Fibroblast of lung (primary cell): ENCODE data around the gene MBNL1. TPM values are rescaled to one million over a fixed set of nuclear protein-coding genes. Genes with fewer than 3 reads are reported as not detected.
A peak's percentile ranks its signal among the peaks of the same experiment; 100 is the strongest.

ENCODE experiments used
- DNase-seq, 2 donors: peaks; one replicate each; pipeline versions ENCODE4 v3.0.0 to v3.0.0-alpha.2; 2010; ENCODE audit warnings: low read depth in 2 of 2
- H2AFZ ChIP-seq: 2 replicates; pipeline ENCODE4 v1.5.1; 2012; ENCODE audit warnings: low read length, control low read depth, inconsistent platforms
- H3K27ac ChIP-seq: 2 replicates; pipeline ENCODE4 v1.5.1; 2011; ENCODE audit warnings: low read length, control low read depth; ENCODE audit not compliant: insufficient read depth
- H3K27me3 ChIP-seq: 2 replicates; pipeline ENCODE4 v1.5.1; 2011; ENCODE audit warnings: mild to moderate bottlenecking, low read length; ENCODE audit not compliant: control insufficient read depth, insufficient read depth
- H3K36me3 ChIP-seq: 2 replicates; pipeline ENCODE4 v1.5.1; 2011; ENCODE audit warnings: low read length; ENCODE audit not compliant: control insufficient read depth, insufficient read depth
- H3K4me1 ChIP-seq: 2 replicates; pipeline ENCODE4 v1.5.1; 2011; ENCODE audit warnings: low read length; ENCODE audit not compliant: control insufficient read depth, insufficient read depth; ENCODE audit errors: extremely low read depth
- H3K4me2 ChIP-seq: 2 replicates; pipeline ENCODE4 v1.5.1; 2011; ENCODE audit warnings: low read length, control low read depth; ENCODE audit not compliant: insufficient read depth; ENCODE audit errors: extremely low read depth
- H3K4me3 ChIP-seq, 4 experiments: fragments of 200-600 bp in 1 of 4; sonication (generic) in 1 of 4; replicated peaks in 1 of 4; 2 replicates each; pipeline ENCODE4 v1.5.1; 2011 to 2016; ENCODE audit warnings: low read length in 4 of 4, low read depth in 3 of 4, mild to moderate bottlenecking in 3 of 4, control low read depth in 2 of 4, inconsistent platforms in 1 of 4, mixed read lengths in 1 of 4; ENCODE audit not compliant: insufficient read depth in 1 of 4; ENCODE audit errors: control extremely low read depth in 1 of 4
- H3K79me2 ChIP-seq: 2 replicates; pipeline ENCODE4 v1.5.1; 2012; ENCODE audit warnings: mild to moderate bottlenecking, low read length, inconsistent platforms; ENCODE audit not compliant: control insufficient read depth, insufficient read depth
- H3K9ac ChIP-seq: 2 replicates; pipeline ENCODE4 v1.5.1; 2011; ENCODE audit warnings: mild to moderate bottlenecking, low read length, control low read depth; ENCODE audit not compliant: insufficient read depth
- H3K9me3 ChIP-seq: 2 replicates; pipeline ENCODE4 v1.5.1; 2012; ENCODE audit warnings: low read depth, low read length; ENCODE audit not compliant: control insufficient read depth, insufficient read depth
- H4K20me1 ChIP-seq: 2 replicates; pipeline ENCODE4 v1.5.1; 2011; ENCODE audit warnings: low read length; ENCODE audit not compliant: control insufficient read depth, insufficient read depth; ENCODE audit errors: extremely low read depth
- CTCF ChIP-seq, 2 donors: IDR thresholded peaks in 1 of 2; conservative IDR thresholded peaks in 1 of 2; 1 replicate in 1 of 2; 2 replicates in 1 of 2; pipeline ENCODE4 v1.5.1; 2011 to 2012; ENCODE audit warnings: low read length in 2 of 2, control low read depth in 1 of 2, inconsistent platforms in 1 of 2, low read depth in 1 of 2, mild to moderate bottlenecking in 1 of 2
- EZH2 ChIP-seq: IDR thresholded peaks from 2 replicates; pipeline ENCODE4 v1.5.1; 2012; ENCODE audit warnings: low read length, control low read depth, mild to moderate bottlenecking; ENCODE audit errors: missing control alignments
- polyA plus RNA-seq, 2 donors: library from polyadenylated mRNA; depleted of rRNA in 1 of 2; stranded (reverse) in 1 of 2; unstranded in 1 of 2; fragments of >200 nt; gene quantifications; 2 replicates each; pipeline ENCODE4 v1.2.1, GENCODE V29; 2011 to 2012; ENCODE audit warnings: missing spikeins in 1 of 2
- total RNA-seq: library from RNA; depleted of rRNA; stranded (reverse); fragments of >200 nt; gene quantifications from 2 replicates; pipeline ENCODE4 v1.2.1, GENCODE V29; 2014

The MBNL1 gene
- total and polyA plus RNA-seq, 2 donors (not counting 1 experiment from before 2014, with no cell fraction given), result 150 to 213 TPM

GRCh38 chr3:152259468-152259867 lies 9.3 kb upstream of the MBNL1 start:
- no peaks in the 10 kb centered on the region for H3K36me3 ChIP-seq
- TF ChIP-seq EZH2 (no peak), CTCF (conservative IDR thresholded peaks at IDR 0.05 in 1 of 2, IDR thresholded peaks at IDR 0.05 in 1 of 2; ENCODE audit: low read depth in 1 of 2, low read length in 2 of 2) (no peak)
- H3K27me3 ChIP-seq, result no peaks in the 10 kb centered on the region
- H4K20me1 ChIP-seq, result no peaks in the 10 kb centered on the region
- H3K27ac ChIP-seq, result no peak overlapping the region
- no peak for DNase-seq
- no peak overlapping the region for H3K4me3 ChIP-seq
- H3K9me3 ChIP-seq, result no peaks in the 10 kb centered on the region
- H2AFZ ChIP-seq, result no peak overlapping the region
- peaks cover 5% of the 10 kb centered on the region for H3K4me1 ChIP-seq
- H3K79me2 ChIP-seq, result no peaks in the 10 kb centered on the region
- H3K9ac ChIP-seq, result no peak overlapping the region
- no peak overlapping the region for H3K4me2 ChIP-seq

GRCh38 chr3:152260026-152260425 lies 8.7 kb upstream of the MBNL1 start:
- H3K4me2 ChIP-seq, result no peak overlapping the region
- H4K20me1 ChIP-seq, result no peaks in the 10 kb centered on the region
- peak in 1 of 2 donors; percentile 57 for DNase-seq
- H3K36me3 ChIP-seq, result no peaks in the 10 kb centered on the region
- no peak overlapping the region for H2AFZ ChIP-seq
- no peak overlapping the region for H3K27ac ChIP-seq
- no peaks in the 10 kb centered on the region for H3K27me3 ChIP-seq
- H3K4me1 ChIP-seq, result peaks cover 5% of the 10 kb centered on the region
- no peak for TF ChIP-seq CTCF (conservative IDR thresholded peaks at IDR 0.05 in 1 of 2, IDR thresholded peaks at IDR 0.05 in 1 of 2; ENCODE audit: low read depth in 1 of 2, low read length in 2 of 2)
- no peak for TF ChIP-seq EZH2
- H3K9ac ChIP-seq, result no peak overlapping the region
- H3K4me3 ChIP-seq, result no peak overlapping the region
- no peaks in the 10 kb centered on the region for H3K79me2 ChIP-seq
- no peaks in the 10 kb centered on the region for H3K9me3 ChIP-seq

- H3K27me3 ChIP-seq, result no peaks in the 10 kb centered on the region
- no peak for DNase-seq
- H3K79me2 ChIP-seq, result no peaks in the 10 kb centered on the region
- H3K27ac ChIP-seq, result no peak overlapping the region
- TF ChIP-seq CTCF (conservative IDR thresholded peaks at IDR 0.05 in 1 of 2, IDR thresholded peaks at IDR 0.05 in 1 of 2; ENCODE audit: low read depth in 1 of 2, low read length in 2 of 2) (no peak), EZH2 (no peak)
- peaks cover 5% of the 10 kb centered on the region for H3K4me1 ChIP-seq
- no peaks in the 10 kb centered on the region for H3K9me3 ChIP-seq
- no peak overlapping the region for H3K9ac ChIP-seq
- no peak overlapping the region for H3K4me2 ChIP-seq
- H3K4me3 ChIP-seq, result no peak overlapping the region
- no peak overlapping the region for H2AFZ ChIP-seq
- H4K20me1 ChIP-seq, result no peaks in the 10 kb centered on the region
- H3K36me3 ChIP-seq, result no peaks in the 10 kb centered on the region
Measured at GRCh38 chr3:152260529-152260928, 8.2 kb upstream of the MBNL1 start.
